Stomach (tissue), 19 donors: Measurements from ENCODE around the gene MED25. TPM values are rescaled to one million over a fixed set of nuclear protein-coding genes. Genes with fewer than 3 reads are reported as not detected.
A peak's percentile ranks its signal among the peaks of the same experiment; 100 is the strongest.

Experiments
- DNase-seq, 2 donors: peaks; one replicate each; pipeline versions ENCODE4 v3.0.0 to v3.0.0-alpha.2; 2013 to 2019
- H3K27ac ChIP-seq, 5 donors: fragments of 200-600 bp in 4 of 5; sonication (generic) in 4 of 5; one replicate each; pipeline ENCODE4 v1.5.1; 2013 to 2019; ENCODE audit warnings: mild to moderate bottlenecking in 1 of 5, moderate library complexity in 1 of 5
- H3K27me3 ChIP-seq, 3 donors: fragments of 200-600 bp; sonication (generic); one replicate each; pipeline ENCODE4 v1.5.1; 2017 to 2019; ENCODE audit warnings: mixed run types in 1 of 3
- H3K36me3 ChIP-seq, 4 donors: fragments of 200-600 bp; sonication (generic); 1 replicate in 3 of 4; 2 replicates in 1 of 4; pipeline ENCODE4 v1.5.1; 2016 to 2019
- H3K4me1 ChIP-seq, 4 donors: fragments of 200-600 bp; sonication (generic); one replicate each; pipeline ENCODE4 v1.5.1; 2016 to 2019
- H3K4me3 ChIP-seq, 4 donors: fragments of 200-600 bp; sonication (generic) in 3 of 4; one replicate each; pipeline ENCODE4 v1.5.1; 2016 to 2019; ENCODE audit warnings: mild to moderate bottlenecking in 1 of 4
- H3K9me3 ChIP-seq, 4 donors: fragments of 200-600 bp; sonication (generic); one replicate each; pipeline ENCODE4 v1.5.1; 2016 to 2019
- EP300 ChIP-seq: sonication (generic); formaldehyde crosslinking; IDR thresholded peaks from one replicate; pipeline ENCODE4 v1.6.1; 2017; ENCODE audit warnings: antibody characterized with exemption
- POLR2A ChIP-seq, 4 donors: fragments of 450-650 bp; IDR thresholded peaks; one replicate each; pipeline ENCODE4 v1.6.1; 2016; ENCODE audit warnings: antibody characterized with exemption in 4 of 4, control low read depth in 2 of 4, mild to moderate bottlenecking in 1 of 4, moderate library complexity in 1 of 4
- POLR2AphosphoS5 ChIP-seq, 3 donors: sonication (generic); formaldehyde crosslinking; IDR thresholded peaks; one replicate each; pipeline ENCODE4 v1.6.1; 2016; ENCODE audit warnings: antibody characterized with exemption in 3 of 3
- WGBS, 5 donors: extraction: QIAGEN DNeasy Blood & Tissue Kit in 3 of 5; methylation state at CpG; one replicate each; pipeline versions ENCODE4 v1.1.5 to v1.1.7; 2013 to 2018; 5-methylcytosine and 5-hydroxymethylcytosine counted together
- intact Hi-C: fragments of 100-400 bp; cut with DNase I; formaldehyde crosslinking; loops from one replicate; pipeline ENCODE4 v1.15.1; 2023; ENCODE audit warnings: low total_unique reads
- long read RNA-seq, 10 donors: transcript quantifications; one replicate each; lab custom pipeline, GENCODE V29; 2026
- polyA plus RNA-seq, 3 donors: library from polyadenylated mRNA; stranded (reverse); fragments of 200-250 nt; gene quantifications; one replicate each; pipeline ENCODE4 v1.2.3, GENCODE V29; 2013
- total RNA-seq, 5 donors: library from RNA; depleted of rRNA; stranded (reverse); fragments of >200 nt; gene quantifications; one replicate each; pipeline versions ENCODE4 v1.1.0 to v1.2.3, GENCODE V29; 2014 to 2016
- TF ChIP-seq, protein P1 (sequence below), 7 experiments: fragments of 450-650 bp in 4 of 7; fragments of 200-600 bp in 3 of 7; sonication (generic) in 3 of 7; IDR thresholded peaks; one replicate each; pipeline ENCODE4 v1.5.1; 2016 to 2019; ENCODE audit warnings: antibody characterized with exemption in 7 of 7, control low read depth in 2 of 7, mild to moderate bottlenecking in 1 of 7
- donor health status: healthy with polysubstance abuse.
- donor health status: Bipolar disorder and iron deficiency.
- donor health status: healthy.

MED25 gene
- total RNA-seq, result 100 to 1,000 TPM in 3 of 5 donors, 10 to 100 TPM in 2; 18.0 to 387 (median 178) TPM
- polyA plus RNA-seq, result 10 to 100 TPM; 46.6 to 59.8 (median 55.3) TPM
- long read RNA-seq, donor 1, partial matches to known transcripts, result 0 of 1 reads
- long read RNA-seq, donor 1, other reads (novel, unspliced or antisense), result 0 of 1 reads
- long read RNA-seq, donor 2, partial matches to known transcripts, result 0 of 2 reads
- long read RNA-seq, donor 2, other reads (novel, unspliced or antisense), result 0 of 2 reads
- long read RNA-seq, donor 3, partial matches to known transcripts, result 0 of 2 reads
- long read RNA-seq, donor 3, other reads (novel, unspliced or antisense), result 0 of 2 reads
- long read RNA-seq, donor 4, result 0 reads
- long read RNA-seq, donor 5, partial matches to known transcripts, result 12 of 15 reads
- long read RNA-seq, donor 5, other reads (novel, unspliced or antisense), result 0 of 15 reads
- long read RNA-seq, donor 6, transcript MED25-201 (18 exons, 2,332 nt), result major isoform, 6 of 7 reads
- long read RNA-seq, donor 6, partial matches to known transcripts, result 0 of 7 reads
- long read RNA-seq, donor 6, other reads (novel, unspliced or antisense), result 0 of 7 reads
- long read RNA-seq, donor 7, partial matches to known transcripts, result 0 of 2 reads
- long read RNA-seq, donor 7, other reads (novel, unspliced or antisense), result 0 of 2 reads
- long read RNA-seq, donor 8, result 0 reads
- long read RNA-seq, donor 9, partial matches to known transcripts, result 6 of 10 reads
- long read RNA-seq, donor 9, other reads (novel, unspliced or antisense), result 0 of 10 reads
- long read RNA-seq, donor 10, partial matches to known transcripts, result 0 of 1 reads
- long read RNA-seq, donor 10, other reads (novel, unspliced or antisense), result 0 of 1 reads

DNA sequence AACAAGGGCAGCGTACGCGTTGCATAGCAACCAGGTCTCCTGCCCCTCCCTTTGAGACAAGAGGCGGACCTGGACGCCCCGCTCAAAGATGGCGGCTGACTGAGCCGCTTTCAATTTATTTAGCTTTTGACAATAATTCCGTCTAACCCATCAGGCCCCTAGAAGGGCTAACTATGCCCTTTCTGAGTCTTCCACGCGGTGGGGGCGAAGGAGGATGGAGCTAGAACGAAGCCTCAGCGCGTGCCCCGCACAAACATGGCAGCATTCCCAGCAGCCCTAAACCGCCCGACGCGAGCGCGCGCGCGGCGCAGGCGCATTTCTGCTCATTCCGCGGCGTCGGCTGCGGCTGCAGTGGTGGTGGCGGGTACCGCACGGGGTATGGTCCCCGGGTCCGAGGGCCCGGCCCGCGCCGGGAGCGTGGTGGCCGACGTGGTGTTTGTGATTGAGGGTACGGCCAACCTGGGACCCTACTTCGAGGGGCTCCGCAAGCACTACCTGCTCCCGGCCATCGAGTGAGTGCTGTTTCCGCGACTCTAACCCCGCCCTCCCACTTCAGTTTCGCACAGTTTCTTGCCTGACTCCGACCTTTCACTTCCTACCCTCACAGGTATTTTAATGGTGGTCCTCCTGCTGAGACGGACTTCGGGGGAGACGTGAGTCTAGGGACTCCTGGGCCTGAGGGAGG lies at the start of gene MED25:
Gene MED25 (plus strand): TSS at position 326 of the 685 bp plus-strand sequence. CDS start 53 bp downstream, at position 379.
- H3K4me1 ChIP-seq, result peaks cover 28 to 48% (median 40%) of the 10 kb centered on the region in 4 donors
- peak within 1 kb of the TSS; percentile 90 to 97 (median 94) for H3K27ac ChIP-seq
- DNase-seq, result peak; percentile 86 to 97
- peaks cover 2 to 22% (median 18%) of the 10 kb centered on the region in 4 donors for H3K36me3 ChIP-seq
- 0 to 2% (median 0%) methylated on average over 24 to 57 of the region's 57 CpGs for WGBS, 5 donors
- no peaks in the 10 kb centered on the region for H3K9me3 ChIP-seq
- intact Hi-C loops, result no loop called here
- peak within 1 kb of the TSS; percentile 69 to 88 (median 78) for H3K4me3 ChIP-seq
- no peak for TF ChIP-seq EP300
- TF ChIP-seq POLR2AphosphoS5 (IDR thresholded peaks at IDR 0.05), result peak; percentile 69 to 92 (median 77)
- peak in 1 of 4 donors; percentile 62 for TF ChIP-seq POLR2A (IDR thresholded peaks at IDR 0.05)
- TF ChIP-seq, protein P1, sequence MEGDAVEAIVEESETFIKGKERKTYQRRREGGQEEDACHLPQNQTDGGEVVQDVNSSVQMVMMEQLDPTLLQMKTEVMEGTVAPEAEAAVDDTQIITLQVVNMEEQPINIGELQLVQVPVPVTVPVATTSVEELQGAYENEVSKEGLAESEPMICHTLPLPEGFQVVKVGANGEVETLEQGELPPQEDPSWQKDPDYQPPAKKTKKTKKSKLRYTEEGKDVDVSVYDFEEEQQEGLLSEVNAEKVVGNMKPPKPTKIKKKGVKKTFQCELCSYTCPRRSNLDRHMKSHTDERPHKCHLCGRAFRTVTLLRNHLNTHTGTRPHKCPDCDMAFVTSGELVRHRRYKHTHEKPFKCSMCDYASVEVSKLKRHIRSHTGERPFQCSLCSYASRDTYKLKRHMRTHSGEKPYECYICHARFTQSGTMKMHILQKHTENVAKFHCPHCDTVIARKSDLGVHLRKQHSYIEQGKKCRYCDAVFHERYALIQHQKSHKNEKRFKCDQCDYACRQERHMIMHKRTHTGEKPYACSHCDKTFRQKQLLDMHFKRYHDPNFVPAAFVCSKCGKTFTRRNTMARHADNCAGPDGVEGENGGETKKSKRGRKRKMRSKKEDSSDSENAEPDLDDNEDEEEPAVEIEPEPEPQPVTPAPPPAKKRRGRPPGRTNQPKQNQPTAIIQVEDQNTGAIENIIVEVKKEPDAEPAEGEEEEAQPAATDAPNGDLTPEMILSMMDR (IDR thresholded peaks at IDR 0.05), result peak in 5 of 7 experiments; percentile 11 to 50 (median 32)
- H3K27me3 ChIP-seq, result no peaks in the 10 kb centered on the region

DNA sequence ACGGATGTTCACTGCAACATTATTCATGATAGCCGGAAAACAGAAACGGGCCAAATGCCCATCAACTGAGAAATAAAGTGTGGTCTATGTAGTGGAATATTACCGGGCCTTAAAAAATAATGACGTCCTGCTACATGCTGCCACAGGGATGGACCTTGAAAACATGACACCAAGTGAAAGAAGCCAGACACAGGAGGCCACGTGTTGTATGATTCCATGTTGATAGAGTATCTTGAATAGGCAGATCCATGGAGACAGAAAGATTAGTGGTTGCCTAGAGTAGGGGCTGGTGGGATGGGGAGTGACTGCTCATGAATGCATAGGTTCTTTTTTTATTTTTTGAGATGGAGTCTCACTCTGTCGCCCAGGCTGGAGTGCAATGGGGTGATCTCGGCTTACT lies 47.6 kb upstream of the MED25 start:
- WGBS, 5 donors, result 91 to 96% (median 92%) methylated on average over 8 of the region's 8 CpGs
- TF ChIP-seq POLR2A (IDR thresholded peaks at IDR 0.05) (no peak), EP300 (no peak), POLR2AphosphoS5 (IDR thresholded peaks at IDR 0.05) (no peak)
- TF ChIP-seq, protein P1 (IDR thresholded peaks at IDR 0.05), result no peak

DNA sequence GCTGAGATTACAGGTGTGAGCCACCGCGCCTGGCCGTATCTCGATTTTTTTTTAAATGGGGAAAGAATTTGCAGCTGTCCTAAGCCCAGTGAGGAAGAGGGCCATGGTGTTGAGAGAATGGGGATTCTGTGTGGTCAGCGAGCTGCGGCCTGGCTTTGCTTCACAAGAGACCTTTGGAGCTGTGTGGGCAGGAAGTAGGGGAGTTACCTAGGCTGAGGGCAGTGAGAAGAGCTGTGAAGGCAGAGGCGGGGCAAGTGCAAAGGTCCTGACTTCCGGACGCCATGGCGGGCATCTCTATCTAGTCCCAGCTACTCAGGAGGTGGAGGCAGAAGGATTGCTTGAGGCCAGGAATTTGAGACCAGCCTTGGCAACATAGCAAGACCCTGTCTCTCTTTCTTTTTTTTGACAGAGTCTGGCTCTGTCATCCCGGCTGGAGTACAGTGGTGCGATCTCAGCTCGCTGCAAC lies 46.4 kb upstream of the MED25 start:
- intact Hi-C loops, result no loop called here
- 87 to 93% (median 90%) methylated on average over 13 of the region's 13 CpGs for WGBS, 5 donors
- Histone ChIP-seq H3K27me3 (no peaks in the 10 kb centered on the region), H3K4me1 (peaks cover 12 to 46% (median 32%) of the 10 kb centered on the region in 4 donors), H3K36me3 (peaks cover 0 to 39% (median 16%) of the 10 kb centered on the region in 4 donors), H3K27ac (no peak overlapping the region), H3K4me3 (no peak overlapping the region), H3K9me3 (no peaks in the 10 kb centered on the region)
- TF ChIP-seq EP300, result no peak
- TF ChIP-seq, protein P1 (IDR thresholded peaks at IDR 0.05), result no peak
- no peak for TF ChIP-seq POLR2A (IDR thresholded peaks at IDR 0.05)
- TF ChIP-seq POLR2AphosphoS5 (IDR thresholded peaks at IDR 0.05), result no peak
- no peak for DNase-seq

More for the DNA sequence above, 47.6 kb upstream of the MED25 start:
- intact Hi-C loops, result no loop called here
- Histone ChIP-seq H3K27me3 (no peaks in the 10 kb centered on the region), H3K4me1 (peaks cover 17 to 51% (median 35%) of the 10 kb centered on the region in 4 donors), H3K36me3 (peaks cover 0 to 29% (median 6%) of the 10 kb centered on the region in 4 donors), H3K27ac (no peak overlapping the region), H3K4me3 (no peak overlapping the region), H3K9me3 (no peaks in the 10 kb centered on the region)
- DNase-seq, result no peak
